GM12801 (cell line): ENCODE data around the gene U2SURP.

Experiments
- TF ChIP-seq, protein P1 (sequence below): IDR thresholded peaks from one replicate; pipeline ENCODE4 v1.5.1; 2011; ENCODE audit warnings: control low read depth; ENCODE audit not compliant: insufficient read length; ENCODE audit errors: extremely low read depth

U2SURP gene

DNA sequence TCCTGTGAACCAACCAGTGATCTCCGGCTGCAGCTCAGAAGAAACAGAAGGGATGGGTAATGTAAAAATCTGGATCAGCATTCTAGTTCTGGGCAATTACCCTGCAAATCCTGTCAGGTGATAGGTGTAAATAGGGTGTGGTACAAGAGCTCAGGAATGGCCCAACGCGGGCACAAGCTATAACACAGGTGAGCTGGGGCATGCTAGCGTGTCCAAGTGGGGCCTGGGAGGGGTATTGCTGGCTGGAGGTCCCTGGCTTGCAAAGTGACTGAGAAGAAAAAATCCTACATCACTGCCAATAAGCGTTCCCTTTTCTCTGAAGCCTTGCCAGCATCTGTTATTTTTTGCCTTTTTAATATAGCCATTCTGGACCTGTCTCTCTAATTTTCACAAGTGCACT lies 108.5 kb downstream of the U2SURP start:
- TF ChIP-seq, protein P1, sequence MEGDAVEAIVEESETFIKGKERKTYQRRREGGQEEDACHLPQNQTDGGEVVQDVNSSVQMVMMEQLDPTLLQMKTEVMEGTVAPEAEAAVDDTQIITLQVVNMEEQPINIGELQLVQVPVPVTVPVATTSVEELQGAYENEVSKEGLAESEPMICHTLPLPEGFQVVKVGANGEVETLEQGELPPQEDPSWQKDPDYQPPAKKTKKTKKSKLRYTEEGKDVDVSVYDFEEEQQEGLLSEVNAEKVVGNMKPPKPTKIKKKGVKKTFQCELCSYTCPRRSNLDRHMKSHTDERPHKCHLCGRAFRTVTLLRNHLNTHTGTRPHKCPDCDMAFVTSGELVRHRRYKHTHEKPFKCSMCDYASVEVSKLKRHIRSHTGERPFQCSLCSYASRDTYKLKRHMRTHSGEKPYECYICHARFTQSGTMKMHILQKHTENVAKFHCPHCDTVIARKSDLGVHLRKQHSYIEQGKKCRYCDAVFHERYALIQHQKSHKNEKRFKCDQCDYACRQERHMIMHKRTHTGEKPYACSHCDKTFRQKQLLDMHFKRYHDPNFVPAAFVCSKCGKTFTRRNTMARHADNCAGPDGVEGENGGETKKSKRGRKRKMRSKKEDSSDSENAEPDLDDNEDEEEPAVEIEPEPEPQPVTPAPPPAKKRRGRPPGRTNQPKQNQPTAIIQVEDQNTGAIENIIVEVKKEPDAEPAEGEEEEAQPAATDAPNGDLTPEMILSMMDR, result no peak
